Subcutaneous abdominal adipose tissue (tissue), 5 donors: ENCODE data around the gene ARHGEF1.

Experiments
- H3K27ac ChIP-seq: one replicate; pipeline ENCODE4 v1.7.0; 2013; ENCODE audit warnings: low read depth, mild to moderate bottlenecking, inconsistent platforms, low read length, moderate library complexity
- H3K27me3 ChIP-seq, 5 donors: one replicate each; pipeline ENCODE4 v1.7.0; 2013; ENCODE audit warnings: low read length in 5 of 5, inconsistent platforms in 1 of 5; ENCODE audit not compliant: control insufficient read depth in 5 of 5, insufficient read depth in 4 of 5
- H3K36me3 ChIP-seq, 5 donors: one replicate each; pipeline ENCODE4 v1.7.0; 2013; ENCODE audit warnings: low read length in 5 of 5; ENCODE audit not compliant: control insufficient read depth in 5 of 5, insufficient read depth in 5 of 5
- H3K4me1 ChIP-seq, 5 donors: one replicate each; pipeline ENCODE4 v1.7.0; 2013; ENCODE audit warnings: low read length in 5 of 5, mild to moderate bottlenecking in 3 of 5, moderate library complexity in 1 of 5; ENCODE audit not compliant: control insufficient read depth in 5 of 5, insufficient read depth in 5 of 5
- H3K4me3 ChIP-seq, 5 donors: one replicate each; pipeline ENCODE4 v1.7.0; 2013; ENCODE audit warnings: low read length in 5 of 5, low read depth in 1 of 5
- H3K9ac ChIP-seq, 5 donors: one replicate each; pipeline ENCODE4 v1.7.0; 2013; ENCODE audit warnings: low read length in 5 of 5, mild to moderate bottlenecking in 4 of 5, moderate library complexity in 3 of 5
- H3K9me3 ChIP-seq, 5 donors: one replicate each; pipeline ENCODE4 v1.7.0; 2013; ENCODE audit warnings: low read length in 5 of 5; ENCODE audit not compliant: control insufficient read depth in 5 of 5
- donor health status: healthy.
- donor health status: healthy.
- donor health status: healthy.
- donor health status: healthy.
- donor health status: healthy.

The ARHGEF1 gene

DNA sequence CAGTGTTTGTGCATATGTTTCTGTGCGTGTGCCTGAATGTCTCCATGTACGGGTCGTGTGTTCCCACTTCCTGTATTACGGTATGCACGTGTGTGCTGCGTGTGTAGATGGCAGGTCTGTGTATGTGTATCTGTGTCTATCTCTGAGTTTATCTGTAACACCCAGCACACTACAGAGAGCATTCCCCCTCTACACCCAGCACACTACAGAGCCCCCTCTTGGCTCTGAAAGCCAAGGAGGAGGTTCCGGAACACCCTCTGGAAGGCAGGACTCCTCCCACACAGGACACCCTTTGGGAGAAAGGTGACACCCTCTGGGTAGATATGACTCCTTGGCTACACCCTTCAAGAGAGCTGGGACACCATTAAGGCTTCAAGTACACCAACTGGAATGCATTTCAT, 47.3 kb downstream of the ARHGEF1 start:
- Histone ChIP-seq H3K27me3 (peaks cover 60 to 86% (median 83%) of the 10 kb centered on the region in 5 donors), H3K9ac (no peak overlapping the region), H3K4me1 (peaks cover 2 to 17% (median 13%) of the 10 kb centered on the region in 5 donors), H3K27ac (no peak overlapping the region), H3K36me3 (no peaks in the 10 kb centered on the region), H3K9me3 (peaks cover 0 to 3% (median 0%) of the 10 kb centered on the region in 5 donors), H3K4me3 (no peak overlapping the region)

DNA sequence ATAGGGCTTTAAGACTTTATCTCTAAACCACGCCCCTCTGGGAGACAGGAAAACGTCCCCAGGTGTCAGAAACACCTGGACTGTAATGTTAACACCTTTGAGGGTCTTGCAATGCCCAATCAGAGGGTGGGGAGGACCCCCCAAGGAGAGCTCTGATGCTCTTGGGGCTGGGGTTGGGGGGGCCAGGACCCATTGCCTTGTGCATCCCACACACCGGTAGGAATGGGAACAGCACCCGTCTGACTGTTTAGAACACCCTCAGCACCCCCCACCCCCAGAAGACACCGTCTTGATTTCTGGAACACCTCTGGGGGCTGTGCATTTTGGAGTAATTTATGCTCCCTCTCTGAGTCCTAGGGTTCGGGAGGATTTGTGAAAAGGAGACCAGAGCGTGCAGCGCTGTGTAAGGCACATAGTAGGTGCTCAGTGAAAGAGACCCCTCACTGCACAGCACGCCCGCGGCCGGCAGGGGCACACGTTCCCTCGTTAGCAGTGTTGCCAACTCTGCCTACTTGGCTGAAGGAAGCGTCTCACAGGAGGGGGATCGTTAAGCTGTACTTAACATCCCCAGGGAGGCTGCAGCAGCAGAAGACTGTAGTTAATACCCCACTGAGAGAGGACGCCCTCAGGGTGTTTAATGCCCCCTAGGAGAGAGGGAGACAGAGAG, 48.1 kb downstream of the ARHGEF1 start:
- Histone ChIP-seq H3K36me3 (no peaks in the 10 kb centered on the region), H3K4me1 (peaks cover 2 to 17% (median 13%) of the 10 kb centered on the region in 5 donors), H3K27ac (no peak overlapping the region), H3K4me3 (no peak overlapping the region), H3K27me3 (peaks cover 56 to 84% (median 79%) of the 10 kb centered on the region in 5 donors), H3K9ac (no peak overlapping the region), H3K9me3 (peaks cover 0 to 2% (median 0%) of the 10 kb centered on the region in 5 donors)

DNA sequence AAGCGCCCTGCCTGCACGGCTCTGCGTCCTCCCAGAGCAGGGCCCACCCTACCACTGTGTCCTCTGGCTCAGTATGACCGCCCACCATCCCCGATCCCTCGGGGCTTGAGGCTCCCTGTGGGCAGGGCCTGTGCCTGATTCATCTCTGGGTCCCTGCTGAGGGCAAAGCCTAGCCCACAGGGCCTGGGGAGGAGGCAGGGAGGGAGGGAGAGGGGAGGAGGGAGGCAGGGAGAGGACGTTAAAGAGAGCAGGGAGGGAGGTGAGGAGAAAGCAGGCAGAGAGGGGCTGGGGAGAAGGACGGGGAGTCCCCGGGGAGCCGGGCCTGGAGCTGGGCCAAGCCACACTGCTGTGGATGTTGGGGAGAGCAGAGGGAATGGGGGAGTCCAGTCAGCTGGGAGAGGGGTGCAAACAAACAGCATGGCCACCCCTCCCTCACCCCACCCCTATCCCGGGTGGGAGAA, 49.3 kb downstream of the ARHGEF1 start:
- Histone ChIP-seq H3K27ac (no peak overlapping the region), H3K9me3 (no peaks in the 10 kb centered on the region), H3K27me3 (peaks cover 48 to 82% (median 80%) of the 10 kb centered on the region in 5 donors), H3K9ac (no peak overlapping the region), H3K36me3 (no peaks in the 10 kb centered on the region), H3K4me3 (no peak overlapping the region), H3K4me1 (peaks cover 2 to 17% (median 13%) of the 10 kb centered on the region in 5 donors)

DNA sequence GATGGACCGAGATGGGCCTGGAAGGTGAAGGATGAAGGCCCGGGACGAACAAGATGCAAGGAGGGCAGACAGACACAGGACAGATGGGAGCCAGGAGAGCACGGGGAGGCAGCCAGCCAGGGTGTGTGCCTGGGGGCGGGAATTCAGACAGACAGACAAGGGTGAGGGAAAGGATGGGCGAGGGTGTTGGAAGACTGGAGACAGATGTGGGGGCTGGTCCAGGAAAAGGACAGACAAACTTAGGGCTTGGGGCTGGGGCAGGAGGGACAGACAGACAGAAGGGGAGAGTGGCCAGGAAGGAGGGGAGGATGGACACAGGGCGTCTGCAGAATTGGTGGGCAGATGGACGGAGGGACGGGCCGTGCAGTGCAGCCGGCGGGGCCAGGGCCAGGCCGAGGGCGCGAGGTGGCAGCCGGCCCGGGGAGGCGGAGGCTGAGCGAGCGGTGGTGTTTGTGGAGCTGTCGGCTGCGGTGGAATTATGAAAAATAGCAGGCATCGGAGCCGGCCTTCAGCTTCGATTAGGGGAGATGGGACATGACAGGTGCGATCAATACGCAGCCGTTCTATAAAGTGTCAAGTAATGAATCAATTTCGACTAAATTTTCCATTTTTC, 49.8 kb downstream of the ARHGEF1 start:
- Histone ChIP-seq H3K9me3 (no peaks in the 10 kb centered on the region), H3K27ac (no peak overlapping the region), H3K36me3 (no peaks in the 10 kb centered on the region), H3K4me3 (no peak overlapping the region), H3K9ac (no peak overlapping the region), H3K27me3 (peaks cover 45 to 83% (median 75%) of the 10 kb centered on the region in 5 donors), H3K4me1 (peaks cover 2 to 17% (median 13%) of the 10 kb centered on the region in 5 donors)

DNA sequence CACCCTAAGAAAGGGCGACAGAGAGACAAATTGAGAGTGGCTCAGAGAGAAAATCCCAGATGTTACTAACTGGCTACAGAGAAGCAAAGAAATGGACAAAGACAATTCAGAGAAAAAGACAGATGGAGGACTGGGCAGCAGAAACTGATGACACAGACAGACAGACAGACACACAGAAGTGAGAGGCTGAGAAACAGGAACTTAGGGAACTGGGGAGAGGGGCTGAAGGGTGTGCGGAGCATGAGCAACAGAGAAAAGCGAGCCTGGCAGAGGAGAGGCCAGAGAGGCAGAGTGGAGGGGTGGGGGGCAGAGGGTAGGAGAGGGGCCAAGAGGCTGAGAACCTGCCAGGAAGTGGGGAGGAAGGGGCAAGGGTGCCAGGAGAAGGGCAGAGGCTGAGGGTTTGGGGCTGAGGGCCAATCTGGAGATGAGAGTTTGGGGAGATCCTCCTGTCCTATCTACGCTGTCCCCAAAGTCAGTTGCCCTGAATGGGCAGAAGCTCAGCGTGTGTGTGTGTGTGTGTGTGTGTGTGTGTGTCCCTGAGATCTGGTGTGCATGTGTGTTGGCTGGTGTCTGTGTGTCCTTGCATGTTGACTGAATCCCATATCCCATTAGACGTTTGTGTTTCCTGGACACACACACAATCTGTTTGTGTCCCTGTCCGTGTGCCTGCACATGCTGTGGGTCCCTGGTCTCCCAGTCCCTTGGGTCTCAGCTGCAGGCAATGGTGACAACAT, 50.9 kb downstream of the ARHGEF1 start:
- Histone ChIP-seq H3K4me3 (no peak overlapping the region), H3K9me3 (no peaks in the 10 kb centered on the region), H3K4me1 (peaks cover 0 to 10% (median 9%) of the 10 kb centered on the region in 5 donors), H3K9ac (no peak overlapping the region), H3K36me3 (no peaks in the 10 kb centered on the region), H3K27me3 (peaks cover 45 to 78% (median 70%) of the 10 kb centered on the region in 5 donors), H3K27ac (no peak overlapping the region)

DNA sequence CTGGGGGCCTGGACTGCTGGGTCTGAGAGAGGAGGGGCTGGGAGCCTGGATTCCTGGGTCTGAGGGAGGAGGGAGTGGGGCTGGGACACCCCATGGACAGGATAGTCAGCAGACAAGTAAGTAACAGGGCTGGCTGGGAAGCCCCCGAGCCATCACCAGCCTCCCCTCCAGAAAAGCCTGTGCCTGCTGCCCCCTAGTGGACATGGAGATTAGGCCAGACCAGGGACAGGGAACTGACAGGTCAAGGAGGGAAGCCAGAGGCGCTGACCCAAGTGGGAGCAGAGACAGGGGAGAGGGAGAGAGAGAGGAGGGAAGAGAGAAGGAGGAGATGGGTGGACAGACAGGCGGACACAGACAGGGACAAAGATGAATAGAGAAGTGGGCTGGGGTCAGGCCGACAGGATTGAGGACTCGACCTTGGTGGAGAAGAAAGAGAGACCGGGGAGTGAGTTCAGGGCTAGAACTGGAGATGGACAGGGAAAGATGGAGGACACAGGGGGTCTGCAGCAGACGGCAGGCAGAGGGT, 51.9 kb downstream of the ARHGEF1 start:
- H3K4me3 ChIP-seq = no peak overlapping the region
- no peak overlapping the region for H3K27ac ChIP-seq
- H3K9me3 ChIP-seq = no peaks in the 10 kb centered on the region
- H3K27me3 ChIP-seq = peaks cover 44 to 72% (median 61%) of the 10 kb centered on the region in 5 donors
- peaks cover 2 to 8% (median 4%) of the 10 kb centered on the region in 5 donors for H3K4me1 ChIP-seq
- H3K36me3 ChIP-seq = no peaks in the 10 kb centered on the region
- H3K9ac ChIP-seq = no peak overlapping the region

DNA sequence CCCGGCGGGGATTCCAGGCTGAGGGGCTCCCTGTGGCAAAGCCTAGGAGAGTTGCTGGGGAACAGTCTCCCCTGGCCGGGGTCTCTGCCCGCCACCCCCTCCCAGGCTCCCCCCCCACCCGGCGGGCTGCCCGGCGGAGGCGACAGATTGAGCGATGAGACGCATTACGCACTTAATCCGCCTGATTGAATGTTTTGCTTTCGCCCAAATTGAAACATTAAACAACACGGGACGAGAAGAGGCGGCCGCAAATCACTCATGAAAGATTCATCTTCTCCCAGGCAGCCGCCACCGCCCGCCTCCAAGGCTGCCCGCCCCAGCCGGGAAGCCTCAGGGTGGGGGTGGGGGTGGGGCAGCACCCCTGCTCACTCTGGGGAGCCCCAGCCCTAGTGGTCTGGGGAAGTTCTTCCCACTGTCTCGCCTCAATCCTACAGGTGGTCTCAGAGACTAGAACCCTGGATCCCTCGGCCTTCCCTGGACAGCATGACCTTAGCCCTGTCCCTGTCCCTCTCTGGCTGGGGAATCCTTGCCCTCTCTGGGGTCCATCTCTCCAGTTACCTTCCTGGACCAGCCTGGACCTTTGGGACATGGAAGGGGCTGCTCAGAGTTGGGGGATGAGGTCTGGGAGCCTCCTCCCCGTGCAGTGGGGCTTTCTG, 52.9 kb downstream of the ARHGEF1 start:
- H3K36me3 ChIP-seq = no peaks in the 10 kb centered on the region
- no peak overlapping the region for H3K9ac ChIP-seq
- peaks cover 37 to 66% (median 57%) of the 10 kb centered on the region in 5 donors for H3K27me3 ChIP-seq
- H3K27ac ChIP-seq = no peak overlapping the region
- H3K4me1 ChIP-seq = peaks cover 2 to 13% (median 8%) of the 10 kb centered on the region in 5 donors
- H3K9me3 ChIP-seq = no peaks in the 10 kb centered on the region
- no peak overlapping the region for H3K4me3 ChIP-seq

DNA sequence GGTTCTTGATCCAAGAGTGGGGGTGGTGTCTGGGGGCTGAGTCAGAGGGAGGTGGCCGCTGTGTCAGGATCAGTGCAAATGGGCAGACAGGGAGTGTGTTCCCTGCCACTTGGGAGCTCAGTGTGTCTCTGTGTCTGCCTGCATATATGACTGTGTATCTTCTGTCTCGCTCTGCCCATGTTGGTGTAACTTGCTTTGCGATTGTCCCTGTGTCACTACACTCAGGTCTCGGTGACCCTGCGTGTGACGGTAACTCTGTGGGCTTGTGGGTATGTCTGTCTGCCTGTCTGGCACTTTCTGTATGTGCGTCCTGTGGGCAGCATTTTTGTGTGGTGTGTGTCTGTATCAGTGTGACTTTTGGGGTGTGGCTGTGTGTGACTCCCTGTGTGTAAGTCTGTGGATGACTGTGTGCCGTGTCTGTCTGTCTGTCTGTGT, 53.4 kb downstream of the ARHGEF1 start:
- peaks cover 2 to 15% (median 9%) of the 10 kb centered on the region in 5 donors for H3K4me1 ChIP-seq
- H3K9me3 ChIP-seq = no peaks in the 10 kb centered on the region
- H3K9ac ChIP-seq = no peak overlapping the region
- H3K27ac ChIP-seq = no peak overlapping the region
- H3K36me3 ChIP-seq = no peaks in the 10 kb centered on the region
- peaks cover 37 to 66% (median 57%) of the 10 kb centered on the region in 5 donors for H3K27me3 ChIP-seq
- H3K4me3 ChIP-seq = no peak overlapping the region

DNA sequence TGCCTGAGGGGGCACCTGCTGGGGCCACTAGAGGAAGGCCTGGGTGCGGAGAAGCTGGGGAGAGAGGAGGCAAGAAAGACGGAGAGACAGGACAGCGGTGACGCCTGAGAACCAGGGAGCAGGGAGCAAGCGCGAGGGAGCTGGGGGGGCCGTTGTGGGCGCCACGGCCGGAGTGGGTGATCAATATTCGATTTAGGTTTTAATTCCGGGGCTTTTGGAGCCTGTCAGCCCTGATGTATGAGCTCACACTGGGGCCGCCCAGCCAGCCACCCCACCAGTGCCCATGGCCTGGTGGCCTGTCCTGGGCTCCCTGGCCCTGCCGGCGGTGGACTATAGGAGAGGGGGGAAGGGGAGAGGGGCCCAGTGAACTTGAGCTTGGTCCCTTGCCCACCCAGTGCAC, 54.0 kb downstream of the ARHGEF1 start:
- H3K27me3 ChIP-seq = peaks cover 37 to 65% (median 53%) of the 10 kb centered on the region in 5 donors

More for the DNA sequence above, 54.0 kb downstream of the ARHGEF1 start:
- H3K4me3 ChIP-seq = no peak overlapping the region
- H3K4me1 ChIP-seq = peaks cover 2 to 15% (median 9%) of the 10 kb centered on the region in 5 donors
- no peaks in the 10 kb centered on the region for H3K36me3 ChIP-seq
- no peak overlapping the region for H3K27ac ChIP-seq
- no peak overlapping the region for H3K9ac ChIP-seq
- H3K9me3 ChIP-seq = no peaks in the 10 kb centered on the region
